COR-L47 (cell line): ENCODE results near the gene TOP3B.

ENCODE experiments used
- DNase-seq: peaks from one replicate; lab custom pipeline; 2025; lab: John Stamatoyannopoulos, UW

The TOP3B gene

GRCh38 chr22:21961886-21962654 is 20.5 kb downstream of the TOP3B start:
- no peak for DNase-seq

GRCh38 chr22:21961127-21961867 is 21.3 kb downstream of the TOP3B start:
- no peak for DNase-seq

GRCh38 chr22:21960200-21961126 is 22.1 kb downstream of the TOP3B start:
- DNase-seq = no peak

GRCh38 chr22:21959274-21960074 is 23.1 kb downstream of the TOP3B start:
- no peak for DNase-seq

- no peak for DNase-seq
These were observed 24.0 kb downstream of the TOP3B start for GRCh38 chr22:21958360-21959273.

DNA sequence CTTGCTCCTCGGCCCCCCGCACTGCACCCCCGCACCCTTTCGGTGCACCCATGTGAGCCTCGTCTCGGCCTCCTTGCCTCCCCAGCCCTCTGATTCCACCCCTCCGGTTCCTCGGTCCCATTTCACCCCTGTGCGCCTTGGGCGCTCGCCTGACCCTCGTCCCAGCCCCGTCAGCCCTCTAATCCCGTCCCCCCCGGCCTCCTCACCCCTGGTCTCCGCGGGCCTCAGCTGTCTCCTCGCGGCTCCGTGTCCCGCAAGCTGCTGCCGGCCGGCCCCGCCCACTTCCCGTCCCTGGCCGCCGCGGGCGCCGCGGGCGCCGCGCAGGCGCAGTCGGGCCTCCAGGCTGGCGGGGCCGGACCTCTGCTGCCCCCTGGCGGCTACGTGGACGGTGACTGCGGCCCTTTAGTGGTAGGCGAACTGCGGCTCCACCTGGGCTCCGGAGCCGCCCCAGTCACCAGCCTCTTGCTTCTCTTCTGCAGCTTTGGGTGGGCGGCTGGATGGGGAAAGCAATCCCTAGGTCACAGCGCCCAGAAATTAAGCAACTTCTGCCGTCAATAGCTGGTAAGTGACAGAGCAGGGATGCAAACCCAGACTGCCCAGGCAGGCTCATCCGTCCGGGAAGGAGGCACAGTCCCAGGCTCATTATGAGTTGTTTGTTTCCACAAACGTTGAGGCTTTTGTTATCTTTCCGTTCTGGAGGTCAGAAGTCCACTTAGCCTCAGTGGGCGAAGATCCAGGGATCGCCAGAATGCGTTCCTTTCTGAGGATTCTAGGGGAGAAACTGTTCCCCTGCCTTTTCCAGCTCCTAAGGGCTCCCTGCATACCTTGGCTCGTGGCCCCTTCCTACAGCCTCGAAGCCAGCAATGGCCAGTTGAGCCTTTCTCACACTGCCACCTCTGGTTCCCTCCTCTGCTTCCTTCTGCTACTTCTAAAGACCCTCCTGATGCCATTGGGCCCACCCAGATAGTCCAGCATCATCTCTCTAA is 29.7 kb downstream of the TOP3B start, which contains the start of gene PPM1F:
TSS of gene PPM1F (minus strand) at position 263 of the 986 bp plus-strand sequence. CDS start 6,800 bp downstream, outside the sequence.
- peak; percentile 69 for DNase-seq

GRCh38 chr22:21951931-21952465 is 30.6 kb downstream of the TOP3B start:
- no peak for DNase-seq

GRCh38 chr22:21951062-21951461 is 31.5 kb downstream of the TOP3B start:
- no peak for DNase-seq

GRCh38 chr22:21949948-21950347 is 32.6 kb downstream of the TOP3B start:
- DNase-seq = no peak

- DNase-seq = no peak
These were observed 33.0 kb downstream of the TOP3B start for GRCh38 chr22:21949569-21949918.

DNA sequence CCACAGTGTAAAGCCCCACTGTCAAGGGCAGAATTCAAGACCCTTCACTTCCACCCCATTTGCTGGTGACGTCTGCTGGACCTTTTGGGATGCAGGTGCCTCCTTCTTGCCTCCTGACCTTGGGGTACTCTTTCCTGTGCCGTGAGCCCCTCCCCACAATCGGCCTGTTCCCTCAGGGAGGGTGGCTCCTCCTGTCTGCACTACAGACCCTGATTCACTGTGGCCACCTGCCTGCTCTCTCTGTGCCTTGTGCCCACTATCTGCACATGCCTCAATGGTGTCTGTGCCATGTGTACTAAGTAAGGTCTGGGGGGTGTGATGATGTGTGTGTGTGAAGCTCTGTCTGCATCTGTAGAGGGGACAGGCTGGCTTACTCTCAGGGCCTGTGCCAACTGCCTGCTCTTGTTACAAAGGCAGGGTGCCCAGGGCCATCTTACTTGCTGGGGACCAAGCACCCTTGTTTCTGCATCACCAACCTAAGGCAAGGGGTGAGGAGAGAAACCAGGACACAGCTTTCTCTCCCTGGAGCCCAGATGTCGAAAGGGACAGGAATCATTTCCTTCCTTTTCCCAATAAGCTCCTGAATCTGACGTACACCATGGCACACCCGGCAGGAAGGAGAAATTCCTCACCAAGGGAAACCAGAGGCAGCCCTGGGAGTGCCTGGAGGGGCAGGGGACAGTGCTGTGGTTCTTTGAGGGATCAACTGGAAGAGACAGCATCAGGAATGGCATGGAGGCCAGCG is 33.6 kb downstream of the TOP3B start:
- DNase-seq = no peak

GRCh38 chr22:21948390-21948789 is 34.2 kb downstream of the TOP3B start:
- DNase-seq = no peak

GRCh38 chr22:21947040-21948014 is 35.3 kb downstream of the TOP3B start:
- DNase-seq = no peak

GRCh38 chr22:21946262-21946925 is 36.2 kb downstream of the TOP3B start:
- no peak for DNase-seq

- no peak for DNase-seq
These were observed 36.9 kb downstream of the TOP3B start for GRCh38 chr22:21945453-21946261.
